ENCODE results near the gene EFHC1.

The EFHC1 gene

GRCh38 chr6:52503851-52504781 lies 84.0 kb downstream of the EFHC1 start:
- DNase-seq, result no peak

GRCh38 chr6:52504782-52505136 lies 84.6 kb downstream of the EFHC1 start:
- DNase-seq, result no peak

GRCh38 chr6:52505726-52506409 lies 85.7 kb downstream of the EFHC1 start:
- no peak for DNase-seq

GRCh38 chr6:52506476-52506875 lies 86.3 kb downstream of the EFHC1 start:
- DNase-seq, result no peak

- DNase-seq, result no peak
Measured at GRCh38 chr6:52507557-52508260, 87.6 kb downstream of the EFHC1 start.

- no peak for DNase-seq
Measured at GRCh38 chr6:52508261-52508739, 88.2 kb downstream of the EFHC1 start.

GRCh38 chr6:52509281-52510212 lies 89.4 kb downstream of the EFHC1 start:
- no peak for DNase-seq

GRCh38 chr6:52510213-52510562 lies 90.0 kb downstream of the EFHC1 start:
- DNase-seq, result no peak

- DNase-seq, result no peak
Measured at GRCh38 chr6:52511163-52511562, 91.0 kb downstream of the EFHC1 start.

GRCh38 chr6:52511572-52512151 lies 91.5 kb downstream of the EFHC1 start:
- no peak for DNase-seq

GRCh38 chr6:52512199-52512598 lies 92.1 kb downstream of the EFHC1 start:
- no peak for DNase-seq

- DNase-seq, result no peak
Measured at GRCh38 chr6:52513464-52513863, 93.3 kb downstream of the EFHC1 start.

- DNase-seq, result no peak
Measured at GRCh38 chr6:52513896-52514295, 93.8 kb downstream of the EFHC1 start.

- no peak for DNase-seq
Measured at GRCh38 chr6:52514514-52514913, 94.4 kb downstream of the EFHC1 start.

- DNase-seq, result no peak
Measured at GRCh38 chr6:52515219-52515960, 95.2 kb downstream of the EFHC1 start.

GRCh38 chr6:52516269-52516668 lies 96.1 kb downstream of the EFHC1 start:
- DNase-seq, result no peak

- no peak for DNase-seq
Measured at GRCh38 chr6:52516943-52517342, 96.8 kb downstream of the EFHC1 start.

GRCh38 chr6:52517502-52518278 lies 97.5 kb downstream of the EFHC1 start:
- DNase-seq, result no peak

- no peak for DNase-seq
Measured at GRCh38 chr6:52518279-52518945, 98.3 kb downstream of the EFHC1 start.

GRCh38 chr6:52519618-52520017 lies 99.5 kb downstream of the EFHC1 start:
- no peak for DNase-seq

Data from effector CD8-positive, alpha-beta T cell (primary cell).